HL-60 (cell line): ENCODE data around the gene TMEM132A.

Source experiments
- CTCF ChIP-seq: IDR thresholded peaks from one replicate; pipeline ENCODE4 v1.5.1; 2011; ENCODE audit warnings: low read length, control low read depth, inconsistent platforms; ENCODE audit not compliant: insufficient read depth
- GABPA ChIP-seq: IDR thresholded peaks from 2 replicates; pipeline ENCODE4 v1.6.1; 2012; ENCODE audit warnings: low read depth
- POLR2AphosphoS5 ChIP-seq: IDR thresholded peaks from 2 replicates; pipeline ENCODE4 v1.6.1; 2012; ENCODE audit warnings: low read depth
- REST ChIP-seq: IDR thresholded peaks from 2 replicates; pipeline ENCODE4 v1.6.1; 2012; ENCODE audit warnings: low read depth; ENCODE audit not compliant: insufficient replicate concordance
- SPI1 ChIP-seq: IDR thresholded peaks from 2 replicates; pipeline ENCODE4 v1.6.1; 2012; ENCODE audit warnings: low read depth, mild to moderate bottlenecking, borderline replicate concordance

GRCh38 chr11:60985501-60985900 lies 61.2 kb downstream of the TMEM132A start:
- no peak for TF ChIP-seq CTCF
- TF ChIP-seq REST = no peak
- no peak for TF ChIP-seq POLR2AphosphoS5
- no peak for TF ChIP-seq GABPA
- TF ChIP-seq SPI1 = no peak
